GM21825 (cell line): ENCODE measurements around the gene DDX11.
"Not testable (repeated sequence)": the region's sequence is repeated elsewhere in the genome, so short reads cannot be mapped to it uniquely, and the experiment has no call there.

Source experiments
- ATAC-seq: cut with Tn5 transposase; IDR thresholded peaks from one replicate; pipeline ENCODE4 v1.9.1; 2021; ENCODE audit warnings: mild to moderate bottlenecking, moderate library complexity; ENCODE audit not compliant: unreplicated experiment

DDX11 gene

DNA sequence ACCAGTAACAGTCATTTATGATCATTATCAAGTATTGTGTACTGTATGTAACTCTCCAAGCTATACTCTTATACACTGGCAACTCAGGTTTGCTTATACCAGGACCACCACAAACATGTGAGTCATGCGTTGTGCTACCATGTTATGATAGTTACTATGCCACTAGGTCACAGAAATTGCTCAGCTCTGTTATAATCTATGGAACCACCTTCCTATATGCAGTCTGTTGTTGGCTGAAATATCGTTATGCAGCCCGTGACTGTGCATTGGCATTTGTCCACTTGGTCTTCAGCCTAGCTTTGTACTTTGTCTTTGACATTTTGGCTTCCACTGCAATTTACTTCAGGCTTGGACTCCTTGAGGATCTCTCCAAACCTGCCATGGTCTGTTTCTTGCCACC lies 7.5 kb upstream of the DDX11 start:
- ATAC-seq = not testable (repeated sequence)

DNA sequence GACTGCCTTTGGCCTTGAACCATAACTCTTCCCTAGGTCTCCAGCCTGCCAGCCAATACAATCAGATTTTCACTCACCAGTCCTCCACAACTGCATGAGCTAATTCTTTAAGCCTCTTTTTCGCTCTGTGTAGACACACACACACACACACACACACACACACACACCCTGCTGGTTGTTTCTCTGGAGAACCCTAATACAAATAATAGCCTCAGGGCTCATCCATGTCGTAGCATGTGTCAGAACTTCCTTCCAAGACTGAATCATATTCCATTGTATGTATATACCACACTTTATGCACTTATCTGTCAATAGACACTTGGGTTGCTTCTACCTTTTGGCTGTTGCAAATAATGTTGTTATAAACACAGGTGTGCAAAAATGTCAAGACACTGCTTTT lies 6.0 kb upstream of the DDX11 start:
- ATAC-seq = not testable (repeated sequence)

DNA sequence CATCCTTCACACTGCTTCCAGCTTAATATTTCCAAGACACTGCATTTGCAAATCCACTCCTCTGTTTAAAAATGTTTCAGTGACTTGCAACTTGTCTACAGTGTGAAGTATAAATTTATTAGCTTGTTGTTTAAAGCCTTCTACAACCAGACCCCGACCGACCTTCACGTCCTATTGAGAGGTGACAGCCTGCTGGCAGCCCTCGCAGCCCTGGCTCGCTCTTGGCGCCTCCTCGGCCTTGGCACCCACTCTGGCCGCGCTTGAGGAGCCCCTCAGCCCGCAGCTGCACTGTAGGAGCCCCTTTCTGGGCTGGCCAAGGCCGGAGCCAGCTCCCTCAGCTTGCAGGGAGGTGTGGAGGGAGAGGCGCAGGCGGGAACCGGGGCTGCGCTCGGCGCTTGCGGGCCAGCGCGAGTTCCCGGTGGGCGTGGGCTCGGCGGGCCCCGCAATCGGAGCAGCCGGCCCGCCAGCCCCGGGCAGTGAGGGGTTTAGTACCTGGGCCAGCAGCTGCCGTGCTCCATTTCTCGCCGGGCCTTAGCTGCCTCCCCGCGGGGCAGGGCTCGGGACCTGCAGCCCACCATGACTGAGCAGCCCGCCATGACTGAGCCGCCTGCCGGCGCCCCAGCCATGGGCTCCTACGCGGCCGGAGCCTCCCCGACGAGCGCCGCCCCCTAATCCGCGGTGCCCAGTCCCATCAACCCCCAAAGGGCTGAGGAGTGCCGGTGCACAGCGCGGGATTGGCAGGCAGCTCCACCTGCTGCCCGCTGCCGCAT lies 2.5 kb upstream of the DDX11 start:
- not testable (repeated sequence) for ATAC-seq

DNA sequence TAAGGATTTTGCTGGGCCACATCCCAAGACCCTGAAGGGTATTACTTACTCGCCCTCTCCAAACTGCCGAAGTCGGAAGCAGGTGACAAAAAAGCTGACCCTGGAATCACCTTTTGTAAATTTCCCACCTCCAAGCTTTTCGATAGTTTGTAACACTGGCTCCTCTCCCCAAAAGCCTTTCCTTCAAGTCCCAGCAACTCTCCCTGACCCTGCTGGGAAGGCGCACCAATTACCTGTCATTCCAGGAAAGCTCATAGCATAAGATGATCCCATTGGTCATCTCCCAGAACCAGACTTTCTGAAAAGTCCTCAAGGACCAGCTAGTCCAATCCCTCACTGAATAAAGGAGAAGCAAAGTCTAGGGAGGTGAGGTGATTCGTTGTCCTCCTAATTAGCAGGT lies 698 bp upstream of the DDX11 start:
- ATAC-seq = not testable (repeated sequence)

DNA sequence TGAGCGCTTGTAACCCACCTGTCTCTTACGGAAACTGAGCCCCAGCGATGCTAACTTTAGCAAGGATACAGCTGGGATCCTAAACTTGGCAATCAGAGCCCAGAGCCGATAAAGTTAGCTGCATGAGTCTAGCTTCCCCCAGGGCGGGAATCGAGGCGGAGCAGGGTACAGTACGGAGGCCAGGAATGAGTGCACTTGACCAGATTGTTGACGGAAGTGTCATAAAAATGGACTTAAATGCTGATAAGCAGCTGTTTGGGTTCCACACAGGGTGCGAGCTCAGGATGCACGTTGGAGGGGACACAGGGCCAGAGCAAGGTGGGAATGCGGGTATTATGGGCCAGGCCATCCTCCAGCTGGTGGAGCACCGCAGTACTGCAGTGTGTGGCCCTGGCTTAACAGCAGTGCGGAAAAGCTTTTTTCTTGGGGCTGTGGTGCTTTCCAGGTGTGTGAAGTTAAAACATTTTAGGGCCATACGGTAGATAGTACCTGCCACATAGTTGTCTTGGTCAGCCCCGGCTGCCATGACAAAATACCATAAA lies 744 bp downstream of the DDX11 start:
- ATAC-seq = peak; percentile 33

DNA sequence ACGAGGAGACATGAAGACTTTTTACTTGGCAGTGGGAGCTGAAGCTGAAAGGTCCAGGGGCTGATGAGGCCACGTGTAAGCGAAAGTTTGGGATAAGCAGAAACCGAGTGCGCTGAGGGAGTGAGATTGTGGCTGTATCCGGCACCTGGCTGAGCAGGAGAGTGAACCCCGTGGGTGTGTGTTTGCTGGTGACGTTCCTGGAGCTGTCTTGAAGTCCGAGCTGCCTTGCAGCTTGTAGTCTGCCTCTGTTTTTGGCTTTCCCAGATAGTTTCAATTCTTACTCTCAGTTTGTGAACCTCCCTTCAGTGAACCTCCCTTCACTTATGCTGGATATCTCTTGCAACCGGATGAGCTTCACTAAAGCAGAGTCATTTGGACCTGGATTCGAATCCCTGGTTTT lies 2.5 kb downstream of the DDX11 start:
- ATAC-seq = not testable (repeated sequence)

DNA sequence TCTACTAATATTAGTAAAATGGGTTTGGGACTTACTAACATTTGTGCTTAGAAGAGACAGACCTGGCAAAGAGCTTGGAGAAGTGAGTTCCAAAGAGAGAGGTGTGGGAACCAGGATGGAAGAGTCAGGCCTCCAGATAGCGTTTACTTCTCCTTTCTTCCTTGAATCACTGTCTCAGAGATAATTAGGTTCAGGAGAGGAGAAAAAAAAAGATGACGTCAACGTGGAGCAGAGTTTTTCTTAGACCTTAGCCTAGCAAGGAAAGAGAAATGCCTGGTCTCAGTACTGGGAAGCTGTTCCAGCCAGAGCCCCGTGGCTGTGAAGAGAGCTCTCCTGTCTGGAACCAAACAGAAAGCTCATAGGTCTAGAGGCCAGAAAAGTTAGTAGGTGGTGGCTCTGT lies 3.4 kb downstream of the DDX11 start:
- not testable (repeated sequence) for ATAC-seq

DNA sequence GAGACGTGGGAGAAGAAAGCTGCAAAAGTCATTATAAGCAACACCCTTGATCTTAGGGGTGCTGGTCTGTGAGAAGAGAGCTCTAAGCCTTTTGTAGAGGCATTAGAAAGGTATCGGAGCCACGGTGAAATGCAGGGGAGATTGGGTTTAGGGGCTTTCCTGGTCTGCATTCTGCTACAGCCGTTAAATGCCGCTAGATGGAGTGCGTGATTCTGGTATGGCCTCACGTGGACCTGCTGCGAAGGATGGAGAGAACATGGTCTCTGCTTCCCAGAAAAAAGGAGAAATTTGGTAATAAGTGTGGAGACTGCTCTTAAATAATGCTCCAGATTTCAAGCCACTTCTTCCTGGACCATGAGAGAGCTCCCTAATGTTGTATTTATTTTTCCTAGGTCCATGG lies 4.3 kb downstream of the DDX11 start:
- not testable (repeated sequence) for ATAC-seq

DNA sequence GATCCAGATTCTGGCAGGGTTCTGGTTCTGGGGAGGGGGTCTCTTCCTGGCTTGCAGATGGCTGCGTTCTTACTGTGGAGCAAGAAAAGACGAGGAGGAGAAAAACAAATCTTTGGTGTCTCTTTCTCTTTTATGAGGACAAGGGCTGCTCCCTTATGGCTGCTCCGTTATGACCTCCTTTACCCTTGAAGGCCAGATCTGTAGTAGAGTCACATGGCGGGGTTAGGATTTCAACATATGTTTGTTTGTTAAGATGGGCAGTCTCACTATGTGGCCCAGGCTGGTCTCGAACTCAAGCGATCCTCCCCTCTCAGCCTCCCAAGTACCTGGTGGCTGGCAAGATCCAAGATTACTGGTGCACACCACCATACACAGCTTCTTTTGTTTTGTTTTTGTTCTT lies 5.8 kb downstream of the DDX11 start:
- not testable (repeated sequence) for ATAC-seq

DNA sequence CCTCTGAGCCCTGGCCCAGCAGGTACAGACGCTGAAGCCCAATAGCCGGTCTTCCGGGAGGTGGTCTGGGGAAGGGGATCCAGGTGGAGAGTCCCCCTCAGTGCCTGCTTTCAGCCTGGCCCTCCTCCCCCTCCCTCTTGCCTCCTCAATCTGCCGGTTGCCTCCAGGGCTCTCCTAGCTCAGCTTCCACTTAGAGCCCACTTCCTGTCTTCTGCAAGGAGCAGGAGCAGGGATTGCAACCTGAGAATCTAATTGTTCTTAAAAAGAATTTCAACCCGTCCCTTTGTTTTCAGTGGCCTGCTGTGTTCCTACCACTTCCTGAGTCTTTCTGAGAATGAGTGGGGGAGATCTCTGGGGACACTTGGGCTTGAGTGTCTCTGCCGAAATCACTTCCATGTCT lies 6.6 kb downstream of the DDX11 start:
- not testable (repeated sequence) for ATAC-seq

DNA sequence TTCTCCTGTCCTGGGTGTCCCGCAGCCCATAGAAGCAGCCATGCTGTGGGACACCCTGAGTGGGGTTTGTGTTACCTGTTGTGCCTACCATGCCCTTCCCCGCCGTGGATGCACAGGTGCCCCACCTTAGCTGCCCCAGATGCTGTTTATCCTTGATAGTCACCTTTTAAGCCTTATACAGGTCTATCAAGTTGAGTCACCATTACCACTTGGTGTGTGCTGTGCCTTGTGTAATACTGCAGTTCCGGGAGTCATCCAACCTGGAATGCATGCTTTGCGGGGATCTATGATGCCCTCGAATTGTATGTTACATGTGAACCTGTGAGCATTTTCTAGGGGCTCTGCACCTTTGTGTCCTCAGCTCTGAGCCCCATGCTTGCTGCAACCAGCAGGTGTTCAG lies 7.6 kb downstream of the DDX11 start:
- not testable (repeated sequence) for ATAC-seq

DNA sequence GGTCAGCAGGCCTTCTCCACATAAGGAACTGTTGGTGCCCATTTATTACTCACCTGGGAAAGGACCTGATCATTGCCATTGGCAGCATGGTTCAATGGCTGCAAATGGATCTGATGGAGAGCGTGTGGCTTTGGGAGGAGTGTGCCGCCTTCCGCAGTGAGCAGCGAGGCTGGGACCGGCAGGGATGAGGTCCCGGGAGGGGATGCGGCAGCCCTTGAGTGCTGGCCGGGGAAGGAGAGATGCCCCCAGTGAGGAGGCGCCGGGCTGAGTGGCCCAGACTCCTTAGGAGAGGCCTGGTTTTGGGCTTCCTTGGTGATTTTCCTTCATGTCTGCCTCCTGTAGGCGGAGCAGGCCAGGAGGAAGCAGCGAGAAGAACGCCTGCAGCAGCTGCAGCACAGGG lies 10.6 kb downstream of the DDX11 start:
- ATAC-seq = not testable (repeated sequence)

DNA sequence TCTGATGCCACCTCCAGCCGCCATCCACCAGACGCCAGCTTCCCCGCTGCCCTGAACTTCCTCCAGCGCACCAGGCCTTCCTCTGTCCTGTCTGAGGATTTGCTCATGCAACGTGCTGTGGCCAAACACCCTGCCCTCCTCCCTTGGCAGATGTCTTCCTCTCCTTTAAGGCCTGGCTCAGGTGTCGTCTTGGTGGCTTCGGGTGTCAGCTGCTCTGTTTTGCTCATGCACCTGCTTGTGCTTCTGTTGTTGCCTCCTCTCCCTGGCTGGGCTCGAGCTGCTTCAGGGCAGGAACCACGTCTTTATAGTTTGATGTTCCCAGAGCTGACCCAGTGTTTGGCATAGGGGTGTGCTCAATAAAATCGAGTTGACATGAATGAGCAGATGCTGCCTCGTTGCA lies 12.4 kb downstream of the DDX11 start:
- not testable (repeated sequence) for ATAC-seq

DNA sequence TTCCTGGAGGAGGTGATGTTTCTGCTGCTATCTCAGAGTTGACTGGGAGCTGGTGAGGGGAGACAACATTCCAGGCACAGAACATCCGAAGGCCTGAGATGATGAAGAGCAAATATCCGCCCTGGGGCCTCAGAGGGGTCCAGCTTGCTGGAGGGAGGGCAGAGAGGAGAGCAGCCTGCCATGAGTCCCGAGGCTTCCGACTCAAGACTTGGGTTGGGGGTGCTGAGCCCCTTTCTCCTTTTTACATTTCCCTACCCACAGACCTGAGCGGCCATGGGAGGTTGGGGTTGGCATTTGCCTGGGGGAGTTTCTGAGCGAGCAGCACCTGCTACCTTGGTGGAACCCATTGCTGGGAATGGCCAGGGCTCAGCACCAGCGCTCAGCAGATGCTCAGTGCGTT lies 13.8 kb downstream of the DDX11 start:
- ATAC-seq = not testable (repeated sequence)

DNA sequence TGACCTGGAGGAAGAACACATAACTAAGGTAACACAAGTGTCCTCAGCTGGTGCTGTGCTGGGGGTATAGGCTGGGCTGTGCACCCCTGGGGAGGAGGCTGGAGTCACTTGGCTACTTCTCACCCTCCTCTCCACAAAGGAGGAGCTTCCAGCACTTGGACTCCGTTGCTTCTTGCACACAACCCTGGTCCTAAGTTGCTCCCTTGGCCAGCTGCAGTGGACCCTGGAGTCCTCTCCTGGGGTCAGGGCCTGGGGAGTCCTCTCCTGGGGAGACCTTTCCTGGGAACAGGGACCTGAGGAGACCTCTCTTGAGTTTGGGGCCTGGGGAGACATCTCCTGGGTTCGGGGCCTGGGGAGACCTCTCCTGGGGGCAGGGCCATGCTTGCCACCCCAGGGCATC lies 14.3 kb downstream of the DDX11 start:
- ATAC-seq = not testable (repeated sequence)

DNA sequence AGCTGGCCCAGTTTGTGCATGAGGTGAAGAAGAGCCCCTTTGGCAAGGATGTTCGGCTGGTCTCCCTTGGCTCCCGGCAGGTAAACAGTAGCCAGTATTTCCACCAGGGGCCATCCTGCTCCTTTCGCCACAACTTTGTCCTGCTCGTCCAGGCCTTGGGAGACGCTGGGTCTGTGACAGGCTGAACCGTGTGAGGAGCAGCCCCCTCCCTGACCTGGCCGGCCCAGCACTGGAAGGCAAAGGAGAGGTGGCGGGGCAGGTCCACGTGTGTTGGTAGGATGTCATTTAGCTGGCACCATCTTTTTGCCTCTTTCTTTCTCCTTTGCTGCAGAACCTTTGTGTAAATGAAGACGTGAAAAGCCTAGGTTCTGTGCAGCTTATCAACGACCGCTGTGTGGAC lies 15.4 kb downstream of the DDX11 start:
- no peak for ATAC-seq

DNA sequence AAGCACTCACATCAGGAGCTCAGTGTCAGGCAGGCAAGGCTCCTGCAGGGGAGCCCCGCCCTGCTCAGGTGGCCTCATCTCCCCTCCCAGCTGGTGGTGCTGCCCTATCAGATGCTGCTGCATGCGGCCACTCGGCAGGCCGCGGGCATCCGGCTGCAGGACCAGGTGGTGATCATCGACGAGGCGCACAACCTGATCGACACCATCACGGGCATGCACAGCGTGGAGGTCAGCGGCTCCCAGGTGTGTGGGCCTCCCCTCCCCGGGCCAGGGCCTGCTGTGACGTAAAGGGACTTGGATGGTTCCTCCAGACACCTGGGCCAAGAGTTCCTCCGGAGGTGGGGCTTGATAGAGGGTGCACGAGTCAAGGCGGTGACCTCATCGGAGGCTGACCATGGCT lies 18.0 kb downstream of the DDX11 start:
- ATAC-seq = not testable (repeated sequence)

DNA sequence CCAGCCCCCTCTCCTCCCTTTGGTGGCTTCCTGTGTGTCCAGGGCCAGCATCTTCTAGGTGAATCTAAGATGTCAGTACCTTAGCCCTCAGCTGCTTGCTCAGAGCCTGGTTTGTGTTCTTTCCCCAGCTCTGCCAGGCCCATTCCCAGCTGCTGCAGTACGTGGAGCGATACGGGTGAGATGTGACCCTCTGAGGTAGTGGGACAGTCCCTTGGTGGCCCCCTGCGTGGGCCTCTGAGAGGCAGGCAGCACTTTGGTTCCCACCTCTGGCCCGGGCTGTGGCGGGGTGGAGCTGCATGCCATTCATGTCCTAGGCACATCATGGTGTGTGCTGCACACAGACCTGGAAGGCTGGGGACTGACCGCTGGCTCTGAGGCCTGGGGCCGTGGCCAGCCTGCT lies 19.1 kb downstream of the DDX11 start:
- ATAC-seq = not testable (repeated sequence)

DNA sequence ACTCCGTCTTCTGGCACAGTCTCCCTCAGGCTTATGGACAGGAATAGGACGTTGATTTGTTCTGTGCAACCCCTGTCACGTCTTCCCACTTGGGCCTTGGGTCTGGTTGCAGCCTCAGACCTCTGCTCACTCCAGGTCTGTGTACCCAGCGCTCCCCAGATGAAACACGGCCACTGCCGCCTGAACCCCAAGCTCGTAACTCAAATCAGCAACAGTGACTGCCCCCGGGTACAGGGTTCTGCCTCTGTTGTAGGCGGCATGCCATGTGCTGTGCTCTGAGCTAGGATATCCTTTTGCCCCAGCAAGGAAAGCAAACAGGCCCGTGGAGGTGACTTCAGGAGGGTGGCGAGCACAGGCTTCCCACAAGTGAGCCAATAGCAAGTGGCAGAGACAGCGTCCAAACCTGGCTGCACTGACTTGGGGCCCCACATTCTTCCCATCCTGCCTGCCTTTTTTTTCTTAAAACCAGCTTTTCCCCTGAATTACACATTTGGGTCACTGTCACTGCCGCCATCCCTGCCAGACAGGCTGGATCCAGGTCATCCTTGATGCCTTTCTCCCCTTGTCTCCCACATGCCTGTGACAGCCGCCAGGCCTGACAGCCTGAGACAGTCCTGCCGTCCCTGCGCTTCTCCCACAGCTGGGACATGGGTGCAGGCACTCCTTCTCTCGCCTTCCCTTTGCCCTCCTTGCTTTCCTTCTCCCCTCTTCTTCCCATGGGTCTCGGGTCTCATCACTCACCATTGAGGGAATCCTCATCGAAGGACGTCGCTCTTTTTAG lies 21.6 kb downstream of the DDX11 start:
- ATAC-seq = not testable (repeated sequence)

DNA sequence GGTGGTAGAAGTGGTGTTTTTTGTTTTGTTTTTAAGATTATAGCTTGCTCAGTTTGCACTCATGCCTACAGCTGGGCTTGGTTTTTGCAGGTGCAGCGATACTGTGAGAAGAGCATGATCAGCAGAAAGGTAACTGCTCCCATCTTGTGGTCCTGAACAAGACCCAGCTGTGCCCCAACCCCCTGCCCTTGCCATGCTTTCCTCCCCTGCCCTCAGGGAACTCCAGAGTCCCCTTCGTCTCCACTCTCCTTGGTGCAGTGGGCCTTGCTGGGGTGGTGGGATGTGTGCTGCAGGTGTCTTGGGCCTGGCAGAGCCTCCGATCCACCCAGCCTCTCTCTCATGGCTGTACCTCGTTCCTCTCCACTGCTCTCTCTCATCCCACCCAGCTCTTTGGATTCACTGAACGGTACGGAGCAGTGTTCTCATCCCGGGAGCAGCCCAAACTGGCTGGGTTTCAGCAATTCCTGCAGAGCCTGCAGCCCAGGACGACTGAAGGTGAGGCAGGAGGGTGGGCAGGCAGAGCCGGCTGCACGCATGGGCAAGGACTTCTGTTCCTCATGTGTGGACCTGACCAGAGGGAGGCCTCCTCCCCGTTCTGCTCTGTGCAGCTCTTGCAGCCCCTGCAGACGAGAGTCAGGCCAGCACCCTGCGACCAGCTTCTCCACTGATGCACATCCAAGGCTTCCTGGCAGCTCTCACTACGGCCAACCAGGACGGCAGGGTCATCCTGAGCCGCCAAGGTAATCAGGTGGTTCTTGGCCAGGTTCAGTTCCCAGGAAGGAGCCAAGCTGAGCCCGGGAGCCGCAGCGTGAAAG lies 22.8 kb downstream of the DDX11 start:
- ATAC-seq = not testable (repeated sequence)

DNA sequence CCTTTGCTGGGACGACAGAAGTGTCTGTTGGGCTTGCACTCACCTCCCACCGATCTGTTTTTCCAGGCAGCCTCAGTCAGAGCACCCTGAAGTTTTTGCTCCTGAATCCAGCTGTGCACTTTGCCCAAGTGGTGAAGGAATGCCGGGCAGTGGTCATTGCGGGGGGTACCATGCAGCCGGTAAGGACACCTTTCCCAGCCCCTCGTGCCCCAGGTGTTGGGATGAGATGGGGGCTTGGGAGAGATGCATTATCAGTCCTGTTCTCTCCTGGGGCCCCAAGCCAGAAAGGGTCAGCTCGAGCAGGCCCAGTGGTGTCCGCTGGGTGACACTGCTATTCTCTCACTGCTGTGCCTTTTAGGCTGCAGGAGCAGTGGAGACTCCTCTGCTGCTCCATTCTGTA lies 24.2 kb downstream of the DDX11 start:
- ATAC-seq = not testable (repeated sequence)
